COLO829 (cell line): ENCODE results near the gene ODC1.

Experiments used
- DNase-seq: peaks from one replicate; pipeline ENCODE4 v3.0.0; 2012; ENCODE audit warnings: low spot score

Gene ODC1

GRCh38 chr2:10399358-10399757, 48.8 kb downstream of the ODC1 start:
- DNase-seq: no peak

- DNase-seq: no peak
Measured at GRCh38 chr2:10398496-10398895, 49.6 kb downstream of the ODC1 start.

- DNase-seq: no peak
Measured at GRCh38 chr2:10397878-10398277, 50.2 kb downstream of the ODC1 start.

GRCh38 chr2:10397297-10397875, 50.7 kb downstream of the ODC1 start:
- no peak for DNase-seq

GRCh38 chr2:10396464-10396863, 51.7 kb downstream of the ODC1 start:
- no peak for DNase-seq

- no peak for DNase-seq
Measured at GRCh38 chr2:10395893-10396292, 52.2 kb downstream of the ODC1 start.

- no peak for DNase-seq
Measured at GRCh38 chr2:10393640-10393982, 54.5 kb downstream of the ODC1 start.

GRCh38 chr2:10392951-10393639, 55.0 kb downstream of the ODC1 start:
- no peak for DNase-seq

- DNase-seq: no peak
Measured at GRCh38 chr2:10392548-10392947, 55.6 kb downstream of the ODC1 start.

GRCh38 chr2:10392100-10392499, 56.0 kb downstream of the ODC1 start:
- no peak for DNase-seq

GRCh38 chr2:10390369-10390801, 57.7 kb downstream of the ODC1 start:
- DNase-seq: no peak
